K562 (cell line): ENCODE results near the gene PNP. TPM values are rescaled to one million over a fixed set of nuclear protein-coding genes. Genes with fewer than 3 reads are reported as not detected.

ENCODE experiments used
- BRF1 ChIP-seq: IDR thresholded peaks from 3 replicates; pipeline ENCODE4 v1.6.1; 2011; ENCODE audit warnings: borderline replicate concordance, mild to moderate bottlenecking; ENCODE audit not compliant: insufficient read length; ENCODE audit errors: extremely low read depth
- CXXC5 ChIP-seq: fragments of 250-450 bp; sonication (Bioruptor Pico); IDR thresholded peaks from 2 replicates; pipeline ENCODE4 v1.8.0; 2022; ENCODE audit warnings: inconsistent platforms, mild to moderate bottlenecking, moderate library complexity
- FIP1L1 ChIP-seq: fragments of 200-400 bp; formaldehyde crosslinking; IDR thresholded peaks from 2 replicates; pipeline ENCODE4 v1.6.1; 2018; ENCODE audit warnings: mild to moderate bottlenecking, low read depth, low read length; ENCODE audit not compliant: poor library complexity, severe bottlenecking
- HDAC1 ChIP-seq, 2 experiments: fragments of 450-650 bp; IDR thresholded peaks; 2 replicates each; pipeline ENCODE4 v1.6.1; 2016 to 2017; ENCODE audit warnings: inconsistent platforms in 1 of 2, mild to moderate bottlenecking in 1 of 2, moderate library complexity in 1 of 2
- IRF2 ChIP-seq: sonication (generic); formaldehyde crosslinking; IDR thresholded peaks from 2 replicates; pipeline ENCODE4 v1.8.1; 2022; ENCODE audit warnings: mild to moderate bottlenecking, missing genetic modification reagents
- JUND ChIP-seq, 2 experiments: IDR thresholded peaks; 2 replicates in 1 of 2; 3 replicates in 1 of 2; pipeline ENCODE4 v1.6.1; 2011; ENCODE audit warnings: borderline replicate concordance in 2 of 2, low read depth in 2 of 2, low read length in 2 of 2, improper control_type of control experiment in 1 of 2, missing biosample characterization in 1 of 2, missing genetic modification characterization in 1 of 2, missing genetic modification reagents in 1 of 2
- KHSRP ChIP-seq: fragments of 450-650 bp; IDR thresholded peaks from 2 replicates; pipeline ENCODE4 v1.6.1; 2017
- KLF1 ChIP-seq: fragments of 450-650 bp; IDR thresholded peaks from 2 replicates; pipeline ENCODE4 v1.6.1; 2016; ENCODE audit warnings: missing genetic modification characterization, missing compliant biosample characterization
- MTA3 ChIP-seq: fragments of 450-650 bp; formaldehyde crosslinking; IDR thresholded peaks from 2 replicates; pipeline ENCODE4 v1.6.1; 2017; ENCODE audit warnings: mild to moderate bottlenecking, borderline replicate concordance
- MYNN ChIP-seq, 2 experiments: sonication (generic); formaldehyde crosslinking in 1 of 2; IDR thresholded peaks; 2 replicates each; pipeline versions ENCODE4 v1.5.0 to v1.6.1; 2016 to 2020; ENCODE audit warnings: antibody characterized with exemption in 1 of 2, missing genetic modification reagents in 1 of 2
- PHB2 ChIP-seq: fragments of 450-650 bp; IDR thresholded peaks from 2 replicates; pipeline ENCODE4 v1.6.1; 2017; ENCODE audit warnings: low read depth
- PHF8 ChIP-seq: fragments of 200-600 bp; sonication (generic); IDR thresholded peaks from 2 replicates; pipeline ENCODE4 v1.6.1; 2012; ENCODE audit warnings: mixed run types, mild to moderate bottlenecking, inconsistent platforms, low read length, moderate library complexity, borderline replicate concordance
- RAD51 ChIP-seq: fragments of 450-650 bp; IDR thresholded peaks from 2 replicates; pipeline ENCODE4 v1.7.1; 2016; ENCODE audit warnings: low read depth, mild to moderate bottlenecking, borderline replicate concordance
- SREBF1 ChIP-seq: fragments of 150-350 bp; IDR thresholded peaks from 2 replicates; pipeline ENCODE4 v1.6.1; 2014; ENCODE audit warnings: antibody characterized with exemption, low read depth, low read length, borderline replicate concordance
- TARDBP ChIP-seq: fragments of 450-650 bp; IDR thresholded peaks from 2 replicates; pipeline ENCODE4 v1.6.1; 2016
- ZBTB1 ChIP-seq: sonication (generic); formaldehyde crosslinking; IDR thresholded peaks from 2 replicates; pipeline ENCODE4 v1.8.1; 2023; ENCODE audit warnings: missing genetic modification reagents, low read depth, mild to moderate bottlenecking, borderline replicate concordance
- ZFPM2 ChIP-seq: fragments of 250-450 bp; sonication (Bioruptor Pico); IDR thresholded peaks from 2 replicates; pipeline ENCODE4 v1.5.1; 2022; ENCODE audit warnings: mild to moderate bottlenecking
- ZNF134 ChIP-seq: fragments of 250-450 bp; sonication (Bioruptor Pico); conservative IDR thresholded peaks from 2 replicates; pipeline ENCODE4 v1.4.0; 2020
- ZNF253 ChIP-seq: fragments of 250-450 bp; sonication (Bioruptor Pico); conservative IDR thresholded peaks from 2 replicates; pipeline ENCODE4 v1.6.1; 2021; ENCODE audit warnings: mild to moderate bottlenecking
- ZNF384 ChIP-seq: IDR thresholded peaks from 2 replicates; pipeline ENCODE4 v1.6.1; 2012; ENCODE audit warnings: low read depth, low read length, improper control_type of control experiment
- ZNF408 ChIP-seq: fragments of 250-450 bp; sonication (Bioruptor Pico); IDR thresholded peaks from 2 replicates; pipeline ENCODE4 v1.4.0; 2020; ENCODE audit warnings: low read depth, mild to moderate bottlenecking, moderate library complexity
- ZNF75A ChIP-seq: fragments of 450-650 bp; formaldehyde crosslinking; IDR thresholded peaks from 2 replicates; pipeline ENCODE4 v1.4.0; 2020; ENCODE audit warnings: mild to moderate bottlenecking
- ZNF764 ChIP-seq: fragments of 250-450 bp; sonication (Bioruptor Pico); IDR thresholded peaks from 2 replicates; pipeline ENCODE4 v1.4.0; 2020; ENCODE audit warnings: low read depth, mild to moderate bottlenecking, moderate library complexity
- ZNF79 ChIP-seq: fragments of 250-450 bp; sonication (Bioruptor Pico); IDR thresholded peaks from 2 replicates; pipeline ENCODE4 v1.4.0; 2020; ENCODE audit warnings: low read depth, mild to moderate bottlenecking, moderate library complexity
- ZSCAN32 ChIP-seq: fragments of 450-650 bp; formaldehyde crosslinking; IDR thresholded peaks from 2 replicates; pipeline ENCODE4 v1.4.0; 2020; ENCODE audit warnings: mild to moderate bottlenecking, moderate library complexity
- ZZZ3 ChIP-seq: fragments of 450-650 bp; IDR thresholded peaks from 2 replicates; pipeline ENCODE4 v1.6.1; 2016; ENCODE audit warnings: antibody characterized with exemption, mild to moderate bottlenecking, moderate library complexity
- polyA plus RNA-seq, 8 experiments: library from polyadenylated mRNA; depleted of rRNA in 4 of 8; stranded (reverse) in 5 of 8; unstranded in 3 of 8; fragments of >200 nt; fragmentation: Nextera tagmentation in 2 of 8; fragmentation: Illumina TruSeq in 1 of 8; extraction: Ambion mirVana in 2 of 8; extraction: Trizol in 1 of 8; gene quantifications; 2 replicates each; pipeline versions ENCODE4 v1.2.1 to v1.2.3, GENCODE V29; 2011 to 2014; ENCODE audit warnings: inconsistent platforms in 1 of 8, missing spikeins in 1 of 8
- total RNA-seq, 7 experiments: library from RNA; depleted of rRNA in 6 of 7; stranded (reverse); fragments of >200 nt in 6 of 7; fragmentation: Illumina TruSeq in 2 of 7; extraction: Trizol in 2 of 7; gene quantifications; 2 replicates each; pipeline versions ENCODE4 v1.2.1 to v1.2.3, GENCODE V29; 2011 to 2021; ENCODE audit warnings: low replicate concordance in 1 of 7
- TF ChIP-seq, protein P1 (sequence below): sonication (generic); formaldehyde crosslinking; IDR thresholded peaks from 2 replicates; pipeline ENCODE4 v1.8.1; 2023; ENCODE audit warnings: mild to moderate bottlenecking, missing genetic modification reagents
- TF ChIP-seq, protein P2 (sequence below): fragments of 250-450 bp; sonication (Bioruptor Pico); IDR thresholded peaks from 2 replicates; pipeline ENCODE4 v1.6.1; 2021; ENCODE audit warnings: mild to moderate bottlenecking

Gene PNP
- total and polyA plus RNA-seq, 9 of the 15 experiments (the other 6 are each of a cell fraction or from before 2014, with no cell fraction given): 92.5 to 288 (median 137) TPM

GRCh38 chr14:20455355-20456300 lies 13.6 kb upstream of the PNP start (continued):
- TF ChIP-seq SREBF1: no peak
- TF ChIP-seq CXXC5 (CRISPR knock-in tag): peak; percentile 79
- no peak for TF ChIP-seq IRF2 (CRISPR knock-in tag)
- TF ChIP-seq ZSCAN32 (CRISPR knock-in tag): no peak
- TF ChIP-seq ZNF253 (CRISPR knock-in tag): no peak
- TF ChIP-seq KHSRP: no peak
- TF ChIP-seq TARDBP: no peak; the same call in 1 of the 2 replicates
- no peak for TF ChIP-seq BRF1
- TF ChIP-seq ZBTB1 (CRISPR knock-in tag): no peak; the same call in 1 of the 2 replicates
- TF ChIP-seq ZZZ3: no peak
- TF ChIP-seq, protein P1, sequence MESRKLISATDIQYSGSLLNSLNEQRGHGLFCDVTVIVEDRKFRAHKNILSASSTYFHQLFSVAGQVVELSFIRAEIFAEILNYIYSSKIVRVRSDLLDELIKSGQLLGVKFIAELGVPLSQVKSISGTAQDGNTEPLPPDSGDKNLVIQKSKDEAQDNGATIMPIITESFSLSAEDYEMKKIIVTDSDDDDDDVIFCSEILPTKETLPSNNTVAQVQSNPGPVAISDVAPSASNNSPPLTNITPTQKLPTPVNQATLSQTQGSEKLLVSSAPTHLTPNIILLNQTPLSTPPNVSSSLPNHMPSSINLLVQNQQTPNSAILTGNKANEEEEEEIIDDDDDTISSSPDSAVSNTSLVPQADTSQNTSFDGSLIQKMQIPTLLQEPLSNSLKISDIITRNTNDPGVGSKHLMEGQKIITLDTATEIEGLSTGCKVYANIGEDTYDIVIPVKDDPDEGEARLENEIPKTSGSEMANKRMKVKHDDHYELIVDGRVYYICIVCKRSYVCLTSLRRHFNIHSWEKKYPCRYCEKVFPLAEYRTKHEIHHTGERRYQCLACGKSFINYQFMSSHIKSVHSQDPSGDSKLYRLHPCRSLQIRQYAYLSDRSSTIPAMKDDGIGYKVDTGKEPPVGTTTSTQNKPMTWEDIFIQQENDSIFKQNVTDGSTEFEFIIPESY (CRISPR knock-in tag): no peak
- TF ChIP-seq JUND (IDR thresholded peaks at IDR 0.05; ENCODE audit: borderline replicate concordance, low read depth, low read length): no peak; the same call in 1 of the 2 replicates
- TF ChIP-seq JUND (tag; IDR thresholded peaks at IDR 0.05; ENCODE audit: borderline replicate concordance, low read depth, low read length): no peak
- TF ChIP-seq MTA3: no peak
- TF ChIP-seq ZNF79 (CRISPR knock-in tag): no peak
- no peak for TF ChIP-seq KLF1 (tag)
- no peak for TF ChIP-seq ZNF75A
- TF ChIP-seq ZFPM2 (CRISPR knock-in tag): no peak
- TF ChIP-seq PHB2: no peak
- TF ChIP-seq PHF8: peak; percentile 6; the same call in 1 of the 2 replicates
- no peak for TF ChIP-seq RAD51
- peak in 1 of 2 experiments; percentile 15; a peak in 1 of 4 replicates for TF ChIP-seq HDAC1 (IDR thresholded peaks at IDR 0.05)
- TF ChIP-seq MYNN (IDR thresholded peaks at IDR 0.05): no peak
- TF ChIP-seq MYNN (CRISPR knock-in tag; IDR thresholded peaks at IDR 0.05): no peak
- TF ChIP-seq FIP1L1: no peak
- no peak for TF ChIP-seq ZNF384
- no peak for TF ChIP-seq ZNF408 (CRISPR knock-in tag)
- TF ChIP-seq, protein P2, sequence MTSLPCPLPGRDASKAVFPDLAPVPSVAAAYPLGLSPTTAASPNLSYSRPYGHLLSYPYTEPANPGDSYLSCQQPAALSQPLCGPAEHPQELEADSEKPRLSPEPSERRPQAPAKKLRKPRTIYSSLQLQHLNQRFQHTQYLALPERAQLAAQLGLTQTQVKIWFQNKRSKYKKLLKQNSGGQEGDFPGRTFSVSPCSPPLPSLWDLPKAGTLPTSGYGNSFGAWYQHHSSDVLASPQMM: no peak
- TF ChIP-seq ZNF134: no peak
- no peak for TF ChIP-seq ZNF764 (CRISPR knock-in tag)
